ENCODE data around the gene ADAMTS15. TPM values are rescaled to one million over a fixed set of nuclear protein-coding genes. Genes with fewer than 3 reads are reported as not detected.

ADAMTS15 gene
- total and polyA plus RNA-seq, 2 of the 4 experiments (the other 2 are of a cell fraction): 3.0 to 5.0 TPM

GRCh38 chr11:130490682-130491449 lies 42.4 kb downstream of the ADAMTS15 start:
- no CpG with 5 or more reads among the region's 7 CpGs for WGBS, 2 experiments (ENCODE audit: extremely low coverage in 2 of 2, insufficient read length in 1 of 2)
- TF ChIP-seq CHD1 (IDR thresholded peaks at IDR 0.05; ENCODE audit: low read depth, low read length): no peak
- TF ChIP-seq POLR2A (IDR thresholded peaks at IDR 0.05; ENCODE audit: low read depth, low read length): no peak
- TF ChIP-seq RAD21 (IDR thresholded peaks at IDR 0.05; ENCODE audit: low read length): no peak
- TF ChIP-seq, protein P1, sequence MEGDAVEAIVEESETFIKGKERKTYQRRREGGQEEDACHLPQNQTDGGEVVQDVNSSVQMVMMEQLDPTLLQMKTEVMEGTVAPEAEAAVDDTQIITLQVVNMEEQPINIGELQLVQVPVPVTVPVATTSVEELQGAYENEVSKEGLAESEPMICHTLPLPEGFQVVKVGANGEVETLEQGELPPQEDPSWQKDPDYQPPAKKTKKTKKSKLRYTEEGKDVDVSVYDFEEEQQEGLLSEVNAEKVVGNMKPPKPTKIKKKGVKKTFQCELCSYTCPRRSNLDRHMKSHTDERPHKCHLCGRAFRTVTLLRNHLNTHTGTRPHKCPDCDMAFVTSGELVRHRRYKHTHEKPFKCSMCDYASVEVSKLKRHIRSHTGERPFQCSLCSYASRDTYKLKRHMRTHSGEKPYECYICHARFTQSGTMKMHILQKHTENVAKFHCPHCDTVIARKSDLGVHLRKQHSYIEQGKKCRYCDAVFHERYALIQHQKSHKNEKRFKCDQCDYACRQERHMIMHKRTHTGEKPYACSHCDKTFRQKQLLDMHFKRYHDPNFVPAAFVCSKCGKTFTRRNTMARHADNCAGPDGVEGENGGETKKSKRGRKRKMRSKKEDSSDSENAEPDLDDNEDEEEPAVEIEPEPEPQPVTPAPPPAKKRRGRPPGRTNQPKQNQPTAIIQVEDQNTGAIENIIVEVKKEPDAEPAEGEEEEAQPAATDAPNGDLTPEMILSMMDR (conservative IDR thresholded peaks at IDR 0.05; ENCODE audit: low read depth, low read length): no peak
- TF ChIP-seq RFX5 (IDR thresholded peaks at IDR 0.05; ENCODE audit: low read depth, low read length): no peak
- TF ChIP-seq, protein P2, sequence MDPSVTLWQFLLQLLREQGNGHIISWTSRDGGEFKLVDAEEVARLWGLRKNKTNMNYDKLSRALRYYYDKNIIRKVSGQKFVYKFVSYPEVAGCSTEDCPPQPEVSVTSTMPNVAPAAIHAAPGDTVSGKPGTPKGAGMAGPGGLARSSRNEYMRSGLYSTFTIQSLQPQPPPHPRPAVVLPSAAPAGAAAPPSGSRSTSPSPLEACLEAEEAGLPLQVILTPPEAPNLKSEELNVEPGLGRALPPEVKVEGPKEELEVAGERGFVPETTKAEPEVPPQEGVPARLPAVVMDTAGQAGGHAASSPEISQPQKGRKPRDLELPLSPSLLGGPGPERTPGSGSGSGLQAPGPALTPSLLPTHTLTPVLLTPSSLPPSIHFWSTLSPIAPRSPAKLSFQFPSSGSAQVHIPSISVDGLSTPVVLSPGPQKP (IDR thresholded peaks at IDR 0.05; ENCODE audit: borderline replicate concordance, low read depth, low read length): no peak
- TF ChIP-seq SMC3 (IDR thresholded peaks at IDR 0.05; ENCODE audit: low read depth, low read length): no peak
- TF ChIP-seq BHLHE40 (IDR thresholded peaks at IDR 0.05; ENCODE audit: low read depth, low read length): no peak
- no peak for TF ChIP-seq CEBPB (IDR thresholded peaks at IDR 0.05; ENCODE audit: low read depth, low read length)
- TF ChIP-seq, protein P3, sequence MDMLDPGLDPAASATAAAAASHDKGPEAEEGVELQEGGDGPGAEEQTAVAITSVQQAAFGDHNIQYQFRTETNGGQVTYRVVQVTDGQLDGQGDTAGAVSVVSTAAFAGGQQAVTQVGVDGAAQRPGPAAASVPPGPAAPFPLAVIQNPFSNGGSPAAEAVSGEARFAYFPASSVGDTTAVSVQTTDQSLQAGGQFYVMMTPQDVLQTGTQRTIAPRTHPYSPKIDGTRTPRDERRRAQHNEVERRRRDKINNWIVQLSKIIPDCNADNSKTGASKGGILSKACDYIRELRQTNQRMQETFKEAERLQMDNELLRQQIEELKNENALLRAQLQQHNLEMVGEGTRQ (IDR thresholded peaks at IDR 0.05; ENCODE audit: low read depth, low read length): no peak
- no peak for TF ChIP-seq MXI1 (IDR thresholded peaks at IDR 0.05; ENCODE audit: borderline replicate concordance, low read depth, low read length)
- TF ChIP-seq RCOR1 (IDR thresholded peaks at IDR 0.05; ENCODE audit: insufficient replicate concordance, low read length): no peak
- no peak for TF ChIP-seq MAZ (IDR thresholded peaks at IDR 0.05; ENCODE audit: borderline replicate concordance, low read depth, low read length)
- no peak for TF ChIP-seq MAFK (IDR thresholded peaks at IDR 0.05; ENCODE audit: low read depth, low read length)
- TF ChIP-seq NFE2L2 (IDR thresholded peaks at IDR 0.05; ENCODE audit: low read depth, low read length): no peak
- no peak for TF ChIP-seq FOS (IDR thresholded peaks at IDR 0.05; ENCODE audit: low read depth, low read length)
- H3K4me1 ChIP-seq (ENCODE audit: control insufficient read depth, insufficient read depth, low read length): peaks cover 15% of the 10 kb centered on the region
- no peak overlapping the region for H4K8ac ChIP-seq (ENCODE audit: low read depth in 2 of 2, low read length in 2 of 2)
- H2BK120ac ChIP-seq (ENCODE audit: low read depth, low read length): no peak overlapping the region
- H3K23ac ChIP-seq (ENCODE audit: low read depth, low read length): no peak overlapping the region
- no peaks in the 10 kb centered on the region for H3K9me3 ChIP-seq (ENCODE audit: control insufficient read depth, insufficient read depth, low read length)
- intact Hi-C loops (cut with micrococcal nuclease): no loop called here
- no peak overlapping the region for H2BK15ac ChIP-seq (ENCODE audit: low read depth, low read length)
- ATAC-seq (ENCODE audit: low read depth) (no peak), DNase-seq (no peak)
- dilution Hi-C loops (cut with HindIII; ENCODE audit: low sequenced_read_pairs, unreplicated experiment): no loop called here
- H3K27ac ChIP-seq (ENCODE audit: insufficient read depth, low read length): no peak overlapping the region
- H2BK20ac ChIP-seq (ENCODE audit: low read depth, low read length): no peak overlapping the region
- no peak overlapping the region for H4K91ac ChIP-seq (ENCODE audit: insufficient read depth, low read depth, low read length)
- no peak overlapping the region for H3K4ac ChIP-seq (ENCODE audit: low read depth, low read length)
- H3K56ac ChIP-seq (ENCODE audit: extremely low read depth, insufficient read depth, low read length): no peak overlapping the region
- no peak overlapping the region for H2AFZ ChIP-seq (replicated peaks; ENCODE audit: low read length, poor library complexity)
- H3K9ac ChIP-seq (ENCODE audit: low read depth, low read length): no peak overlapping the region
- H3K4me2 ChIP-seq (ENCODE audit: low read depth, low read length): no peak overlapping the region
- H3K4me3 ChIP-seq (ENCODE audit: insufficient read depth, low read depth, low read length): no peak overlapping the region
- no peaks in the 10 kb centered on the region for H3K36me3 ChIP-seq (ENCODE audit: control insufficient read depth, insufficient read depth, low read length)
- BruUV-seq (replicated peaks): no TSS peak
- H3K18ac ChIP-seq (ENCODE audit: low read depth, low read length): no peak overlapping the region
- H3K79me1 ChIP-seq (ENCODE audit: low read depth in 1 of 2, low read length in 2 of 2): no peaks in the 10 kb centered on the region
- POLR2A ChIA-PET (ENCODE audit: unreplicated experiment): no interaction called here
- no peak overlapping the region for H3K14ac ChIP-seq (replicated peaks; ENCODE audit: low read depth, low read length)
- H3K9me1 ChIP-seq (ENCODE audit: insufficient read depth, low read length): no peaks in the 10 kb centered on the region
- no peak overlapping the region for H2AK5ac ChIP-seq (ENCODE audit: low read depth, low read length)
- H4K5ac ChIP-seq (ENCODE audit: low read depth, low read length): no peak overlapping the region
- H2AK9ac ChIP-seq (replicated peaks; ENCODE audit: low read depth, low read length, poor library complexity): no peak overlapping the region
- no peaks in the 10 kb centered on the region for H3K27me3 ChIP-seq (ENCODE audit: control insufficient read depth, insufficient read depth, low read length)
- CTCF ChIA-PET: no interaction called here
- H4K20me1 ChIP-seq (ENCODE audit: insufficient read depth, low read length): no peaks in the 10 kb centered on the region
- H2BK5ac ChIP-seq (ENCODE audit: low read depth, low read length, poor library complexity, severe bottlenecking): no peak overlapping the region
- in situ Hi-C loops (cut with MboI; ENCODE audit: low sequenced_read_pairs): no loop called here

Data from IMR-90 (cell line).